ENCODE data around the gene DNAH2.

The DNAH2 gene

GRCh38 chr17:7745748-7746470 lies 28.4 kb downstream of the DNAH2 start:
- no peak for TF ChIP-seq CTCF (IDR thresholded peaks at IDR 0.05; ENCODE audit: insufficient read depth, low read length, missing control alignments)
- ChIA-PET POLR2A (no interaction called here), CTCF (interaction anchor here (0.9 to 12.1 kb wide), 7 partner anchors 20 to 243 kb away, joined by 3 to 384 read pairs (median 3); partner anchors contain the start of gene KDM6B)
- no peak overlapping the region for H3K4me3 ChIP-seq (ENCODE audit: low read depth, low read length)
- DNase-seq (ENCODE audit: low read depth, low spot score), result peak; percentile 23

GRCh38 chr17:7747635-7748071 lies 30.1 kb downstream of the DNAH2 start:
- POLR2A ChIA-PET, result interaction anchor here (1.0 kb wide), 1 partner anchor 95 kb away, joined by 3 read pairs; no protein-coding TSS in a partner anchor
- CTCF ChIA-PET, result interaction anchor here (0.6 to 12.1 kb wide), 10 partner anchors 13 to 242 kb away, joined by 3 to 384 read pairs (median 3); partner anchors contain the start of gene TP53
- H3K4me3 ChIP-seq (ENCODE audit: low read depth, low read length), result no peak overlapping the region
- DNase-seq (ENCODE audit: low read depth, low spot score), result peak; percentile 29
- TF ChIP-seq CTCF (IDR thresholded peaks at IDR 0.05; ENCODE audit: insufficient read depth, low read length, missing control alignments), result no peak

- no peak for DNase-seq (ENCODE audit: low read depth, low spot score)
- CTCF ChIA-PET, result interaction anchor here (0.6 to 12.1 kb wide), 9 partner anchors 13 to 309 kb away, joined by 3 to 384 read pairs (median 4); partner anchors contain the start of gene TP53
- TF ChIP-seq CTCF (IDR thresholded peaks at IDR 0.05; ENCODE audit: insufficient read depth, low read length, missing control alignments), result no peak
- POLR2A ChIA-PET, result interaction anchor here (0.6 to 1.0 kb wide), 2 partner anchors 19 to 95 kb away, joined by 3 to 7 read pairs; no protein-coding TSS in a partner anchor
- no peak overlapping the region for H3K4me3 ChIP-seq (ENCODE audit: low read depth, low read length)
Observed at GRCh38 chr17:7748076-7748775, 30.7 kb downstream of the DNAH2 start.

GRCh38 chr17:7750321-7750821 lies 32.8 kb downstream of the DNAH2 start:
- peak; percentile 71 for DNase-seq (ENCODE audit: low read depth, low spot score)
- TF ChIP-seq CTCF (IDR thresholded peaks at IDR 0.05; ENCODE audit: insufficient read depth, low read length, missing control alignments), result no peak
- H3K4me3 ChIP-seq (ENCODE audit: low read depth, low read length), result no peak overlapping the region
- POLR2A ChIA-PET, result no interaction called here
- CTCF ChIA-PET, result interaction anchor here (12.1 kb wide), 1 partner anchor 29 kb away, joined by 384 read pairs; no protein-coding TSS in a partner anchor

GRCh38 chr17:7754656-7755055 lies 37.1 kb downstream of the DNAH2 start:
- POLR2A ChIA-PET, result no interaction called here
- no peak for TF ChIP-seq CTCF (IDR thresholded peaks at IDR 0.05; ENCODE audit: insufficient read depth, low read length, missing control alignments)

More at GRCh38 chr17:7754656-7755055, 37.1 kb downstream of the DNAH2 start:
- no peak for DNase-seq (ENCODE audit: low read depth, low spot score)
- no peak overlapping the region for H3K4me3 ChIP-seq (ENCODE audit: low read depth, low read length)
- CTCF ChIA-PET, result no interaction called here
